ENCODE measurements around the gene ARMC8. TPM values are rescaled to one million over a fixed set of nuclear protein-coding genes. Genes with fewer than 3 reads are reported as not detected.

ARMC8 gene
- total RNA-seq, 1 donor = 59.0 TPM

- no peaks in the 10 kb centered on the region for H4K20me1 ChIP-seq (ENCODE audit: insufficient read depth, low read length)
- no peaks in the 10 kb centered on the region for H3K9me3 ChIP-seq (ENCODE audit: low read depth, low read length)
- H3K4me2 ChIP-seq (ENCODE audit: insufficient read depth, low read length) = no peak overlapping the region
- H3K4me3 ChIP-seq (ENCODE audit: insufficient read depth, low read length) = no peak overlapping the region
- H2AFZ ChIP-seq (ENCODE audit: low read length) = no peak overlapping the region
- peaks cover 8% of the 10 kb centered on the region for H3K4me1 ChIP-seq (ENCODE audit: insufficient read depth, low read length)
- no peak for TF ChIP-seq CTCF (IDR thresholded peaks at IDR 0.05; ENCODE audit: extremely low read depth, low read depth, low read length)
- H3K27me3 ChIP-seq (ENCODE audit: insufficient read depth, low read length) = no peaks in the 10 kb centered on the region
- no peaks in the 10 kb centered on the region for H3K79me2 ChIP-seq (ENCODE audit: insufficient read depth, low read length)
- DNase-seq (ENCODE audit: insufficient read length, low spot score, missing footprints) = no peak
- H3K27ac ChIP-seq (ENCODE audit: low read depth, low read length) = no peak overlapping the region
- no peaks in the 10 kb centered on the region for H3K36me3 ChIP-seq (ENCODE audit: insufficient read depth, low read length)
Measured at GRCh38 chr3:138257986-138258385, 70.9 kb downstream of the ARMC8 start.

- H3K4me2 ChIP-seq (ENCODE audit: insufficient read depth, low read length) = no peak overlapping the region
- no peak for DNase-seq (ENCODE audit: insufficient read length, low spot score, missing footprints)
- H4K20me1 ChIP-seq (ENCODE audit: insufficient read depth, low read length) = no peaks in the 10 kb centered on the region
- no peak for TF ChIP-seq CTCF (IDR thresholded peaks at IDR 0.05; ENCODE audit: extremely low read depth, low read depth, low read length)
- no peaks in the 10 kb centered on the region for H3K79me2 ChIP-seq (ENCODE audit: insufficient read depth, low read length)
- H3K27me3 ChIP-seq (ENCODE audit: insufficient read depth, low read length) = no peaks in the 10 kb centered on the region
- H3K27ac ChIP-seq (ENCODE audit: low read depth, low read length) = no peak overlapping the region
- H3K4me1 ChIP-seq (ENCODE audit: insufficient read depth, low read length) = peaks cover 8% of the 10 kb centered on the region
- H3K4me3 ChIP-seq (ENCODE audit: insufficient read depth, low read length) = no peak overlapping the region
- no peaks in the 10 kb centered on the region for H3K9me3 ChIP-seq (ENCODE audit: low read depth, low read length)
- H2AFZ ChIP-seq (ENCODE audit: low read length) = no peak overlapping the region
- H3K36me3 ChIP-seq (ENCODE audit: insufficient read depth, low read length) = peaks cover 3% of the 10 kb centered on the region
Measured at GRCh38 chr3:138259126-138259525, 72.0 kb downstream of the ARMC8 start.

GRCh38 chr3:138260611-138261010 is 73.5 kb downstream of the ARMC8 start:
- Histone ChIP-seq H3K27me3 (ENCODE audit: insufficient read depth, low read length) (no peaks in the 10 kb centered on the region), H3K4me2 (ENCODE audit: insufficient read depth, low read length) (no peak overlapping the region), H3K36me3 (ENCODE audit: insufficient read depth, low read length) (peaks cover 3% of the 10 kb centered on the region), H3K9me3 (ENCODE audit: low read depth, low read length) (no peaks in the 10 kb centered on the region), H3K4me3 (ENCODE audit: insufficient read depth, low read length) (no peak overlapping the region), H3K4me1 (ENCODE audit: insufficient read depth, low read length) (peaks cover 5% of the 10 kb centered on the region), H3K27ac (ENCODE audit: low read depth, low read length) (no peak overlapping the region), H4K20me1 (ENCODE audit: insufficient read depth, low read length) (no peaks in the 10 kb centered on the region), H2AFZ (ENCODE audit: low read length) (no peak overlapping the region), H3K79me2 (ENCODE audit: insufficient read depth, low read length) (no peaks in the 10 kb centered on the region)
- no peak for TF ChIP-seq CTCF (IDR thresholded peaks at IDR 0.05; ENCODE audit: extremely low read depth, low read depth, low read length)
- DNase-seq (ENCODE audit: insufficient read length, low spot score, missing footprints) = no peak

GRCh38 chr3:138263104-138263503 is 76.0 kb downstream of the ARMC8 start:
- no peak for DNase-seq (ENCODE audit: insufficient read length, low spot score, missing footprints)
- no peaks in the 10 kb centered on the region for H3K79me2 ChIP-seq (ENCODE audit: insufficient read depth, low read length)
- H2AFZ ChIP-seq (ENCODE audit: low read length) = no peak overlapping the region
- peaks cover 3% of the 10 kb centered on the region for H3K36me3 ChIP-seq (ENCODE audit: insufficient read depth, low read length)
- no peaks in the 10 kb centered on the region for H3K27me3 ChIP-seq (ENCODE audit: insufficient read depth, low read length)
- TF ChIP-seq CTCF (IDR thresholded peaks at IDR 0.05; ENCODE audit: extremely low read depth, low read depth, low read length) = peak; percentile 19
- H3K4me3 ChIP-seq (ENCODE audit: insufficient read depth, low read length) = no peak overlapping the region
- H3K4me1 ChIP-seq (ENCODE audit: insufficient read depth, low read length) = no peaks in the 10 kb centered on the region
- H3K27ac ChIP-seq (ENCODE audit: low read depth, low read length) = no peak overlapping the region
- H3K4me2 ChIP-seq (ENCODE audit: insufficient read depth, low read length) = no peak overlapping the region
- no peaks in the 10 kb centered on the region for H3K9me3 ChIP-seq (ENCODE audit: low read depth, low read length)
- no peaks in the 10 kb centered on the region for H4K20me1 ChIP-seq (ENCODE audit: insufficient read depth, low read length)
